ENCODE results near the gene NOTCH2.

NOTCH2 gene

DNA sequence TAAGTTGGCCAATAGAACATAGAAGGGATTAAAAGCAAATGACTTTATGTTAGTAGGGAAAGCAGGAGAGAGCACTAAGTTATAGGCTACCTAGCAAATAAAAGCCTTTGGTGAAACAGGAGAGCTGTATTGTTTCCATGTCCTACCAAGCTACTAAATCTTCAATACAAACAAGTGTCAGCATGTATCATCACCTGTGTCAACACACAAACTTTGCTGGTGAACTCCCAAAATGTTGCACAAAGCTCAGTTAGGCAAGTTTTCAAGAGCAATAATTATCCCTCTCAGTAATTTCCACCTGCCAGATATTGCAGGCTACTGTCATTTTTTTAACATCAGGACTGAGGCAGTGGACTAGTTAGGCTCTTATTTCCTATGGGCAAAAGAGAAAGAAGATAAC lies 95.4 kb downstream of the NOTCH2 start:
- no peak for DNase-seq (ENCODE audit: low read depth)

DNA sequence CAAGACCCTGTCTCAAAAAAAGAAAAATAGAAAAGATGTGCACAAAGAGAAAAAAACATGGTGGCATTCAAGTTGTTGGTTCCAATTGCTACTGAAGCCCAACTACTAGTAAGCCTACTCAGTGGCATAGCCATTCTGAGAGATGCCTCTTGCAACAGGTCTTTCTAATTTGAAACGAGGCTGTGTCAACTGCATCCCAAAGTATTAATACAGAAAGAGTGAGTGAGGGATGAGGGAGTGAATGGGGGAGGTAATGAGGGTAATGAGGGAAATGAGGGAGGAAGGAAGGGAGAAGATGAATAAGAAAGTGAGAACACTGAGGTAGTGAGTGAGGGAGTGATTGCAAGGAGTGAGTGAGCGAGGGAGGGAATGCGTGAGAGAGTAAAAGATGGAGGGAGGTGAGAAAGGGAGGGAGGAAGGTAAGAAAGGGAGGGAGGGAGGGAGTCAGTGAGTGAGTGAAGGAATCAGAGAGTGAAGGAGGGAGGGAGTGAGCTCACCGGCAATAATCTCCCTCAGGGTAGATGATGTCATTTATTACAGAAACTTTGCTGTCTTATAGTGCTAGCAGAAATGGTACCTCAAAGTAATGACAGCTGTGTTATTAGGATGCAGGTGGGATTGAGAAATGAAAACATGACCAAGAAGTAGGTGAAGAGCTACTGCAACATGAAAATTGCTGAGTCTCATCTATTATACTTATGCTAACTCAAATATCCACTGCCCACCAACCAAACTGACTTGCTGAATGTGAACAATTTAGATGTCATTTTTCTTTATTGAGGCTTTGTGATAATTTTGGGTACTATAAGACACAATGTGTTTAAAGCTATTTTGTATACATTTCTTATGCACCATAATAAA lies 97.5 kb downstream of the NOTCH2 start:
- DNase-seq (ENCODE audit: low read depth), result no peak

DNA sequence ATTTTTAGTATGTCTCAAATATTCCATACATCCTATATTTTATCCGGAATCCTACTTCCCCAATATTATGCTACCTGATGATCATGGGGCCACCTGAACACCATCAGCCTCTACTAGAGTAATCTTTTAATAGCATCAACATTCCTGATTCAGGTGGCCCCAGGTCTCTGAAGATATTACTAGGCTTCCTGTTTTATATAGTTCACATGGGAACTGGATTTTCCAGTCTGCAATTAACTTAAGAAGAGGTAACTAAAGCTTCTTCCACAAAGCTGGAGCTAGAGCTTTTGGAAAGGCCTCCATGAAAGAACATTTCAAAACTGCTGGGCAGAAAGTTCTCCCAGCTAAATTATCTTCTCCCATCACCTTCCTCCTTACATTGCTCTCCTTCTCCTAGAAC lies 100.9 kb downstream of the NOTCH2 start:
- no peak for DNase-seq (ENCODE audit: low read depth)

DNA sequence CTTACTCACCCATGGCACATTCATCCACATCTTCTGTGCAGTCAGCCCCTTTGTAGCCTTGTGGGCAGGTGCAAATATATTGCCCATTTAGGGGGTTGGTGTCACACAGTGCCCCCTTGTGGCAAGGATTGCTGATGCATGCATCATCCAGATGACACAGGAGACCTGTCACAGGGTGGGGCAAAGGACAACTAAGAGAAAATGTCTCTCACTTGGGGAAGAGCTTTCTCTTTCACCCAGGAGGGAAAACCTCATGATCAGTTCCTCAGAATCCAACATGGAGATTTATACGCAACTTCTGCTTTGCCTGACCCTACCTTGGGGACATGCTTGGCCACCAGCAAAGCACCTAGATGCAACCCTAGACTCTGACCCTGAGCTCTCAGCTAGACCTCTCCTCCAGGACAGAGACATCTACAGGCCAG lies 101.4 kb downstream of the NOTCH2 start:
- peak; percentile 54 for DNase-seq (ENCODE audit: low read depth)

DNA sequence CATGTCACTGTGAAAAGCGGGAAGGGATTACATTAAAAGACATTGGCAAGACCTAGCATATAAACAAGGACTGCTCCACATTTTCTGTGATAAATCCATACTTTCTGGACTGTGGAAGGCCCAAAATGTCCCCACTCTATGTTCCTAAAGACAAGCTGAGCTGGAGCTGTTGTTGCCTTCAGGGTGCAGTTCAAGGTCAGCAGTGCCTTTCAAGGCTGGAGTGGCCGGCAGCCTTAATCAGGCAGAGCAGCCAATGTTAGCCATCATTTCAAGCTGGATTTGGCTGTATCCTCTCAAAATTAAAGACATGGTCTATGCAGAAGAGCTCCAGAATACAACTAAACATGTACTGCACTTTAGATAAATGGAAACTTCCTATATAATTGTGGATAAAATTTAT lies 102.8 kb downstream of the NOTCH2 start:
- no peak for DNase-seq (ENCODE audit: low read depth)

DNA sequence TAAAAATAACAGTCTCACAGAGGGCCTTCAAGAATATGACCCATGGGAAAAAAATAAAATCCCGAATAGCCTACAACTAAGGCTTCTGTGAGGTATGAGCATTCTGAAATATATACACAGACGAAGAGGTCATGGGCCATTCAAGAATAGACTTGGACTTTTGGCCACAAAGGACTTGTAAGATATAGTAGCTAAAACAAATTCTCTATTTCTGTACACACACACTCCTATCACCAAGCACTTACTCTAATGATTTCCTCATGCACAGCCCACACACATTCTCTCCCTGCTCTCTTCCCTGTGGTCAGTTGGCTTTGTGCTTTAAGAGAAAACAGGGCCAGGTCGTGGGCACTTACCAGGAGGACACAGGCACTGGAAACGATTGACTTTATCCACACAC lies 103.4 kb downstream of the NOTCH2 start:
- DNase-seq (ENCODE audit: low read depth), result no peak

DNA sequence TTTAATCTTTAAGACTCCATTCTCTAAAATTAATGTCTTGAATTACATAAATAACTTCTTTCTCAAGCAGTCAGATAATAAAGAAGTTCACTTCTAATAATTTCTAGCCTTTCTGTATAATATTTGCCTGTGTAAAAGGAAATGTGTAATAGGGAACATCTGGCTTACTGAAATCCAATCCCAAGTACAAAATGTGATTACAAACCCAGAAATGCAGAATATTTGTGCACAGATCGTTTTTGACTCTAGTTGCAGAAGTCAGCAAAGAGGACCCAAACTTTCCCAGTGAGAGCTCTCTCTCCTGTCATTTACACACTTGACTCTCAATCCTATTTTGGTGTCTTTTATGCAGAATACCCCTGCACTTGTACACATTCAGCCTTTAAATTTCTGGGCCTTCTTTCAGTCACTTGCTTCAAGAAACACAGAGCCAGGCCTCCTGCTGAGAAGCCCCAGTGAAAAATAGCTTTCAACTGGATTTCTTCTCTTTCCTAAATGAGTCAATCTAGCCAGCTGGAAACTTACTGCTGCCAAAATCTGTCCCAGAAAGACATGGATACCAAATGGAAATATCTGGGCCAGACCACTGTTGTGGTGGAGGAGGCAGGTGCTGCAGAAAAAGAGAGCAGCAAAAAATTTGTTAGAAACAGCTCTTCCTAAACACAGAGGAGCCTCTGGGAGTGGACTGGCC lies 104.6 kb downstream of the NOTCH2 start:
- DNase-seq (ENCODE audit: low read depth), result no peak

DNA sequence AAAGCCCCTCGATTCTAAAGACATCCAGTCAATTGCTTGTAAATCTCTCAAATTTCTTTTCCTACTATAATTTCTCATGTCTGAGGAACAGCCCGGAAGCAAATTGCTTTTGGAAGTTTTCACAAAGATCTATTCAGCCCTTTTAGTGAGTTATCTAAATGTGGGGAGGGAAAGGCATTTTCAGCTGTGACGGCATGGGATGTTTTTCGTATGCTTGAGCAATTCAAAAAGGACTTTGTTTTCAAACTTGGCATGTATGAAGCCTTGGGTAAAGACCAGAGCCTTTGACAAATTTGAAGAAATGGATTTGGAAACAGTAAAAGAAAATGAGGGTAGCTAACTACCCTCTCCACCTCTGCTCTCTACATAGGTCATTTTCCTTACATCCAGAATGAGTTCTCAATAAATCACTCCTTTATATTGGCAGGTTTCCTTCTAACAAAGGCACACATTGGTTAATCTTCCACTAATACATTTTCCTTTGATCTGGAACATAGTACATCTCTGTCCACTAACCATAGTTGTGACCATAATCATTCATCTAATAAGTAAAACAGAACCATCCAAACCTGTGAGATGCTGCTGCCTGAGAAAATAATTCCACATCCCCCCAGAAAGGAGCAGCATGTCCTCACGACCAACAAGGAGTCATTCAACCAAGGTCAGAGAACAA lies 107.0 kb downstream of the NOTCH2 start:
- DNase-seq (ENCODE audit: low read depth), result no peak

DNA sequence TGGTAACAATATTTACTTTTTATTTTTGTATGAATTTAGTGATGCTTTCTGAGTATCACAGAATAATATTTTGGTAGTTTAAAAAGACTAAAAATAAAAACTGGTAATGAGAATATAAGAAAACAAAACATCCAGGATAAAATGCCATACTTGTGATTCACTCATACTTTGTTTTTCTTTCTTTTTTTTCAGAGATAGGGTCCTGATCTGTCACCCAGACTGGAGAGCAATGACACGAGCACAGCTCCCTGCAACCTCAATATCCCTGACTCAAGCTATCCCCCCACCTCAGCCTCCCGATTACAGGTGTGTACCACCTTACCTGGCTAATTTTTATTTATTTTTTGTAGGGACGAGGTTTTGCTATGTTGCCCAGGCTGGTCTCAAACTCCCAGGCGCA lies 109.0 kb downstream of the NOTCH2 start:
- DNase-seq (ENCODE audit: low read depth), result no peak

DNA sequence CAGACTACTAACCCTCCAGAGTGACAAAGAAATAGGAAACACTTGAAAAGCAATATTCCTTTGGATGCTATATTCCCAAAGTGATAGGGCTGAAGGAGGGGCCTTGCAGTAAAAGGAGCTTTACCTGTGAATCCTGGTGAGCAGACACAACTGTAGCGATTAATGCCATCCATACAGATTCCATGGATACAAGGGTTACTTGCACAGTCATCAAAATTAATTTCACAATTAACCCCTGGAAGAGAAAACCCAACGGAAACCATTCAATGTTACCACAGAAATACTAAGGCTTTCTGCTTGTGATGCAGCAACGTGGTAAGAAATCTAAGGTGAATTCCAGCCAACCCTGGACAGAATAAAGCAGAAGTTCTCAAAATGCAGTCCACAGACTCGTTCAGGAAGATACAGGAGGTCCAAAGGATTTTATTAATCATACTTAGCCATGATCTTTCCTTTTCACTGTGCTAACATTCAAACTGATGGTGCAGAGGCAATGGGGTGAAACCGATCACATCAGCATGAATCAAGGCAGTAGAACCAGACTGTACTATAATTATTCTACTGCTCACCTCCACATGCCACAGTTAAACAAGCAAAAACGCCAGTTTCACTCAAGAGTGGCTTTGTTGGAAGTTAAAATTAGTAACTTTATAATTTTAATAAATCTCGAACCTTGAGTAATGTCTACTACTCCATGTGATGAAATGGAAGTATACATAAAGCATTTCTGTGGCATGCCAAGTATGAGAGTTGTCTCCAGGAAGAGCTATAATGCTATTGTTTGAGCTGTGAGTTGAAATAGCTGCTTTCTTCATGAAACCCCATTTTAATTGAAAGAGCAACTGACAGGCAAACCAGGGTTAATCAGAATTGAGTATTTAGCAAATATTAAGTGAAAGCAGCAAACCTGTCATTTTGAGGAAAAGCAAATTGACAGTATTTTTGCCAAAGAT lies 109.9 kb downstream of the NOTCH2 start:
- no peak for DNase-seq (ENCODE audit: low read depth)

DNA sequence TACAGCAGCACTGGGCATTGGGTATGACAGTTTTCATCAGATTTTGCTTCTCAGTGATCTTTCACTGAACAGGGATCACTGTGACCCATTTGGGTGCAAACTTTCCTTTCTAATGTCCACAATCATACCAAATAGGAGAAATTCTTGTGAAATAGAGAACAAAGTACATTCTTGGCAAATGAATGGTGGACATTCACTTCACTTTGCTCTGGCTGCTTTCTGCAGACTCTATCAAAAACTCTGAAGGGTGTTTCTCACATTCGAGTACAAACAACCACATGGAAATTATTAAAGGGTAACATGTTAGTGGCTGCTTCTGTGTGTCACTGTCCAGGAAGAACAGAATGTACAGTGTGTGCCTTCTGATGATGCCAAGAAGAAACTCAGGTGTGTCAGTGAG lies 111.2 kb downstream of the NOTCH2 start:
- DNase-seq (ENCODE audit: low read depth), result no peak

DNA sequence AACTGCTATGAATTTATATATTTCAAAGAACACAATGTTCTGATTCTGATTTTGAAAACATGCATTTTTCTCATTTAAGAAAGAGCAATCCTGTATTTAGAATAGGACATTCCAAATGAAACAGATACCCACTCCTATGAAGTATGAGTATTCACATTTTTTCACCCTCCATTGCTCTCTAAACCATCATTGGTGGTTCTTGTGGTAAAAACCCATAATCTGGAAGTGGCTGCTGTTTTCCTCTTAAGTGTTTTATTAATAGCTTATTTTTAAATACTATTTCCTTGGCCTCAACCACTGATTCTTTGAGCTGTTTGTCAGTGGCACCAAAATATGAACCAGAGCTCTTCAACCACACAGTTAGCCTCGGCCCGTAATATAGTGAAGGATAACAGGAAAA lies 113.2 kb downstream of the NOTCH2 start:
- DNase-seq (ENCODE audit: low read depth), result no peak

DNA sequence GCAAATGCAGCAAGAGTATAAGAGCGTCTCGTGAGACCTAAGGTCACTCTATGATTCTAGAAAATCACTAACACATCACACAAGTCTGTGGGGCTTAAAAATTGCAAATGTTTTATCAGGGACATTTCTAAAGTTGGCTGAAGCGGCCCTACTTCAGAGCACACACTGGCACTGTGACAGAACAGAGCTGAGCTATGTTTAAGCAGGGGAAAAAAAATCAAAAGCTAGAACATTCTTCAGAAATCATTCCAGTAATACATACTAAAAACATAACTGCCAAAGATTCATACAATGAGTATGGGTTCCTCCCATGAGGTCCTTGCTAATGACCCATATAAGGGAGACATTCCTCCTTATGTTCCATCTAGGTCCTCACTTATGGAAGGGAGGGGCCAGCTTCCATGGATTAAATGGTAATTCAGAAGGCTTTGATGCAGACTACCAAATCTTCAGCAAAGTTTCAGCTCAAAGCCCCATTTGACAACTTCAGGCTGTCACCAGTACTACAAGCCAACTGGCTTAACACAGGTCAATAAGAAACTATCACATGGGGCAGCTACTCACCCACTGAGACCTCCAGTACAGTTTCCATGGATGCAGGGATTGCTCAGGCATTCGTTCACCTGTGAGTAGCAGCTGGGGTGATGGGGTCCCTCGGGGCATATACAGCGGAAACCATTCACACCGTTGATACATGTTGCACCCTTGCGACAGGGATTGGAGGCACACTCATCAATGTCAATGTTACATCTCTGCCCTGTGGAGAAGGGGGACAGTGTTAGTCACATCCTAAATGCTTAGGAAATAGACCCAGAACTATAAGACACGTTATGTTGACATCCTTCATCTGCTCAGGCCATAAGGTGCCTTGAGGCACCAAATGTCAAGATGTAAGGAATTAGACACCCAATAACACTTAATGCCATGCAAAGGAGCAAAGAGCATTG lies 114.7 kb downstream of the NOTCH2 start:
- DNase-seq (ENCODE audit: low read depth), result no peak

DNA sequence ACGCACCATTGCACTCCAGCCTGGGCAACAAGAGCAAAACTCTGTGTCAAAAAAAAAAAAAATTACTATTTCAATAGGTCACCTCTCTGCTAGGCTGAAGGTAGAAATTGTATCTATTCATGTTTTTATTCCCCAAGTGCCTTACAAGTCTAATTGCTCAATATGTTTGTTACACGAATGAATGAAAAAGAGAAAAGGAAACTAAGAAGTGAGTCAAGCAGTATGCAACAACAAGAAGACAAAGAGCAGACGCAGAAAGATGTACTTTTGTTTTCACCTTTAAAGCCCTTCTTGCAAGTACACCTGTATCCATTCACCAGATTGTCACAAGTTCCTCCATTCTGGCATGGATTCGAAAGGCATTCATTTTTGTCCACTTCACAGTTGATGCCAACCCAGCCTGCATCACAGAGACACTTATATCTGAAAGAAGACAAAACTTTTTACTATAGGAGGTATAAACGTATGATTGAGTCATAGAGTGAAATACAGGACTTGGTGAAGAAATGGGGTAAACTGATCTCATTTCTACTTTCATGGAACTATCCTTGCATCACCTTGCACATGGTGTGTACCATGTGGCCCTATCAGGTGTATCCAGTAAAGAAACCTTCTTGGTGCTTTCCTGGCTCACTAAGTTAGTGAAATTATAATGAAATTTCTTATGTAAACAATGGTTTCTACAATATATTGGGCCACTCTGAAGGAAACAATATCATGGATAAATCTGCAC lies 116.0 kb downstream of the NOTCH2 start:
- no peak for DNase-seq (ENCODE audit: low read depth)

DNA sequence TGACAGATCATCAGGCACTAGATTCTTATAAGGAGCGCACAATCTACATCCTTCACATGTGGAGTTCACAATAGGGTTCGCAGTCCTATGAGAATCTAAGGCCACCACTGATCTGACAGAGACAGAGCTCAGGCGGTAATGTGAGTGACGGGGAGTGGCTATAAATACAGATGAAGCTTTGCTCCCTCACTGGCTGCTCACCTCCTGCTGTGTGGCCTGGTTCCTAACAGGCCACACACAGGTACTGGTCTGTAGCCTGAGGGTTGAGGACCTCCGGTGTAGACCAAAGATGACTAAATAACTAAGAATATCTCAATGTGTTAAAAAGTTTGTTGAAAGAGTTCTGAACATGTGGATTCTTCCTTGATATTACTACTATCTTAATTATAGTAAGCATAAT lies 117.0 kb downstream of the NOTCH2 start:
- DNase-seq (ENCODE audit: low read depth), result no peak

DNA sequence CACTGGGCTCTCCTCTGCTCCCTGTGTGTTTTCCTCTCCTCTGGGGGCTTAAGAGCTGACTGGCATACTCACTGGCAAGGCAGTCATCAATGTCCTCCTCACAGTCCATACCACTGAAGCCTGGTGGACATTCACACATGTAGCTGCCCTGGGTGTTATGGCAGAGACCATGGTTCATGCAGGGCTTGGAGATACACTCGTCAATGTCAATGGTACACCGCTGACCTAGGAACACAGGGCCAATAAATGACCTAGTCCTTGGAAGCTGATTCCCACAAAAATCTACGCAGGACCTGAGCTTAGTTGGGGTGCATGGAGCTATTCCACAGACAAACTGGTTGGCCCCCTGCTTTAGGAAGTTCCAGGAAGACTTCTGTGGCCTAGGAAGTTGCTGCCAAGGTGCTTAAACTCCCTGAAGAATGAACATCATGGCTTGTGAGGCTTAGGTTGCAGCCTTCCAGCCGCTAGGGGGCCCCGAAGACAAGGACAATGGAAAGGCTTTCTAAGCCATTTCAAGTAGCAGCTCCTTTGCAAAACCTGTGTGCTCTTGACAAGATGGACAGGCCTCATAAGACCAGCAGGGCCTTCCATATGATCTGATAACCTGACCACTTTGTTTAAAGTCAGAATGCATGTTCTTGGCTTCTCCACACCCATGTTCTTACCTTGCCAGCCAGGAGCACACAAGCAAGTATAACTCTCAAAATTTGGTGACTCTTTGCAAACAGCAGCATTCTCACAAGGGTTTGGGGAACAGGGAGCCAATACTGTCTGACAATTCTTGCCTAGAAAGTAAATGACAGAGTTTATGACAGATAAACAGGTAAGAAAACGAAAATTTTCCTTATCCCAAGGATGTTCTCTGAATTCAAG lies 120.9 kb downstream of the NOTCH2 start:
- peak; percentile 33 for DNase-seq (ENCODE audit: low read depth)

DNA sequence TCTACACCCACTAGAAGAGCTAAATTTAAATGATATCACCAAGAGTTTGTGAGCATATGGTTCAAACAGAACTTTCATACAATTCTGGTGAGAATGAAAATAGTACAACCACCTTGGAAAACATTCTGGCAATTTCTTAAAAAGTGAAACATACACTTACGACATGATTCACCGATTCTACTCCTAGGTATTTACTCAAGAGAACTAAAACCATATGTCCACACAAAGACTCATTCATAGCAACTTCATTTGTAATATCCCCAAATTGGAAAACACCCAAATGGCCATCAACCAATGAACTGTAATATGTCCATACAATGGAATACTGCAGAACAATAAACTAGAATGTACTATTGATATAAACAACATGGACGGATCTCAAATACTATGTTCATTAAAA lies 122.0 kb downstream of the NOTCH2 start:
- DNase-seq (ENCODE audit: low read depth), result no peak

DNA sequence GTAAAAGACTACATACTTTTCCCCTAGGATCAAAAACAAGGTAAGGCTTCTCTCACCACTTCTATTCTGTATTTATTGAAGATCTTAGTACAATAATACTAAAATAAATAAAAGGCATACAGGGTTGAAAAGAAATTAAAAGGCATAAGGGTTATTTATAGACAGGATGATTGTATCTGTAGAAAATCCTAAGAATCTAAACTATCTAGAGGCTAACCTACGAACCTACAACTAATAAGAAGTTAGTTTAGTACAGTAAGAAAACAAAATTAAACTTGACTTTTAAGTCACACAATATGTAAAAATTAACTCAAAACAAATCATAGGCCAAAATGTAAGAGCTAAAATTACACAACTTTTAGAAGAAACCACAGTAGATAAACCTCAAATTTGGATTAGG lies 122.7 kb downstream of the NOTCH2 start:
- DNase-seq (ENCODE audit: low read depth), result no peak

DNA sequence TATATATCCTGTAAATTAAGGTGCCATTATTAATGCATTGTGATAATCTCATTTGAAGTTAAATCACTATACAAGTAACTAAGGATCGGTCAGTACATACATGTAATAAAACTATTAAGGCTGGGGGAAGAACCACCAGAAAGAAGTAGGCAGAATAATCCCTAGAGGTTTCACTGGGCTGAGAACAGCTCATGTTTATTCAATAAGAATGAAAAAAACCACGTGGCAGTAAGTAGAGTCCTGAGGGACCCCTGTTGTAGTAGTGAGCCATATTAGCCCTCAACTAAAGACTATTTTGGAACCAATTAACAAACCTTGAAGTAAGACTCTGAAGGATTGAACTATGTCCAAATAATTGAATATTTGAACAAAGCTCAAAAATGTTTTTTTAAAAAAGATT lies 126.2 kb downstream of the NOTCH2 start:
- DNase-seq (ENCODE audit: low read depth), result no peak
